KOPT-K1 (cell line): Measurements from ENCODE around the gene PCSK6.
"Not testable (repeated sequence)": the region's sequence is repeated elsewhere in the genome, so short reads cannot be mapped to it uniquely, and the experiment has no call there.

Experiments used
- H3K27ac ChIP-seq: fragments of 200-600 bp; sonication (generic); 2 replicates; pipeline ENCODE4 v1.5.1; 2016; ENCODE audit warnings: antibody characterized with exemption, mild to moderate bottlenecking, low read depth, low read length; ENCODE audit not compliant: poor library complexity, severe bottlenecking
- H3K36me3 ChIP-seq: fragments of 200-600 bp; sonication (generic); 2 replicates; pipeline ENCODE4 v1.5.1; 2017; ENCODE audit warnings: antibody characterized with exemption, mild to moderate bottlenecking, low read length, moderate library complexity; ENCODE audit not compliant: insufficient read depth
- H3K9me3 ChIP-seq: fragments of 200-600 bp; sonication (generic); 2 replicates; pipeline ENCODE4 v1.5.1; 2017; ENCODE audit warnings: antibody characterized with exemption, low read length, mild to moderate bottlenecking; ENCODE audit not compliant: insufficient read depth, poor library complexity, severe bottlenecking

The PCSK6 gene

DNA sequence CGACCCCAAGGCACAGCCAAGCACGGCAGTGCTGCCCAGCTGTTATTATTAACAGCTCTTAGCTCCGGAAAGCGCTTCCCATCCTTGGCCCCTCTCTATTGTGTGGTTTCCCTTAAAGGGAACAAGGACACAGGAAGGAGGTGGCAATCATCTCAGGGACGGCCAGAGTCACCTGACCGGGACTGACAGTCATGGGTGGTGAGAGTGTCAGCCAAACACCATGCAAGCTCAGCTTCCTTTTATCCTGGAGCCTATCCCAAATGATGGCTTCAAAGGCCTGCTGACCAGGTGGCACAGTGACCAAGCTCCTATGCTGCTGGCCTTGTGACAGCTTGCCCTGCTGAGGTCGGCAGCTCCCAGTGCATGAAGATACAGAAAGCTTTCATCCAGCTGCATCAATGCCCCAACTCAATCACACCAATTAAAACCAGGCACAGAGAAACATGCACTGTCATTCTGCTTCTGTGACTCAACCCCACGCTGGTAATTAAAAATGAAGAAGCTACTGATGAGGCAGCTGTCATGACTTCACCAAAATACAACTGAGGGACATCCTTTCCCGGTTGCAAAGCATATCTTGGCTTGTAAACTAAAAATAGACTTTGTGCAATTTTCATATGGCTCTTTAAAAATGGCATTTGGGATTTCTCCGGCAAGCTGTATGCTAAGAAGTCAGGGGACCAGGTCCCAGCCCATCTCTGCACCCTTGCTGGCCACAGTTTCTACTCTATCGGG is 34.0 kb downstream of the PCSK6 start:
- H3K27ac ChIP-seq: no peak overlapping the region
- no peaks in the 10 kb centered on the region for H3K36me3 ChIP-seq
- no peaks in the 10 kb centered on the region for H3K9me3 ChIP-seq

DNA sequence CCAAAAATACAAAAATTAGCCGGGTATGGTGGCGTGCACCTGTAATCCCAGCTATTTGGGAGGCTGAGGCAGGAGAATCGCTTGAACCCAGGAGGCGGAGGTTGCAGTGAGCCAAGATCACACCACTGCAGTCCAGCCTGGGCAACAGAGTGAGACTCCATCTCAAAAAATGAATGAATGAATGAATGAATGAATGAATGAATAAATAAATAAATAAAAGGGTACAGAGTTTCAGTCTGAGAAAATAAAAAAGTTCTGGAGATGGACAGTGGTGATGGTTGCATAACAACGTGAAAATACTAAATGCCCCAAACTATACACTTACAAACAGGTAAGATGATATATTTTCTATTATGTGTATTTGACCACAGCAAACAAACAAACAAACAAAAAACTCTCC is 34.7 kb downstream of the PCSK6 start:
- H3K27ac ChIP-seq, H3K36me3 ChIP-seq, H3K9me3 ChIP-seq: not testable (repeated sequence)

- Histone ChIP-seq H3K27ac (no peak overlapping the region), H3K9me3 (no peaks in the 10 kb centered on the region), H3K36me3 (no peaks in the 10 kb centered on the region)
These were observed 35.1 kb downstream of the PCSK6 start for GRCh38 chr15:101454365-101454764.

DNA sequence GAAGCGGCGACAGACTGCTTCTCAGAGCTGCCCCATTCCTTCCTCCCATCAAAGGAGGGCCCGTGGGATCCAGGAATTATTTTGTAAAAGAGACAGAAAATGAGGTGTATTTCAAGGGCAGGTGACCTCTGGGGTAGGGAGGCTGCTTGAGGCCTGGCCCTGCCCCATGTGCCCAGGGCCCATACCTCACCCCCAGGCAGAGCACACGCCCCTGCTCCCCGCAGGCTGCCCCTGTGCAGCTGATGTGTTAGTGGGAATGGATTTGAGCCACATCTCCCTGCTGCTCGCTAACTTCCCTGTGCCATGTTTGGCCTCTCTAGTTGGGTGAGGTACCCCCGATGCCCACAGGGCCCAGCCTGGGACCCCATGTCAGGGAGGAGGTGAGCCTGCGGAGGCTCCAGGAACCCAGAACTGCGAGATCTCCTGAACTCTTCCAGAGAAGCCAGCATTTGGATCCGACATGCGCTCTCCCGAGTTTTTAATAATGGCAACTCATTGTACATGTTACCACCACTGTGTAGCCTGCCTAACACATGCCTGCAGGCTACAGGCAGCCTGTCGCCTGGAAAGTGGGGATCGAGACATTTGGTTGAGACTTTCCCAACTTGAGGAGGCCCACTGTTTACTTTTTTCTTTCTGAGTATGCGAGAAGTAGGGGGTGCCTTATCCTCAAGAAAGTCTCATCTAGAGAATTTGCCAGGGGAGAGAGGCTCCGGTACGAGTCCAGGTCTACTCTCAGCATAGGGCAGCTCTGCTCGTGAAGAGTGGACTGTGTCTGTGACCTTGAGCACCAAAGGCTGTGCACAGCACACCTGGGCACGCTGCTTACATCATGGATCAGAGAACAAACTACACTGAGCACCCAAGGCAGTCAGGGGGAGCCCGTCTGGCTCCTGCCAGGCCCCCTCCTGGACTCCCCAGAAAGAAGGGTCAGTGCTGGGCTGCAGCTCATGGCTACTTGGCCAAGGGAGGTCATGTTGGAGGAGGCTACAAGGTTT is 36.1 kb downstream of the PCSK6 start:
- Histone ChIP-seq H3K27ac (no peak overlapping the region), H3K36me3 (no peaks in the 10 kb centered on the region), H3K9me3 (no peaks in the 10 kb centered on the region)

DNA sequence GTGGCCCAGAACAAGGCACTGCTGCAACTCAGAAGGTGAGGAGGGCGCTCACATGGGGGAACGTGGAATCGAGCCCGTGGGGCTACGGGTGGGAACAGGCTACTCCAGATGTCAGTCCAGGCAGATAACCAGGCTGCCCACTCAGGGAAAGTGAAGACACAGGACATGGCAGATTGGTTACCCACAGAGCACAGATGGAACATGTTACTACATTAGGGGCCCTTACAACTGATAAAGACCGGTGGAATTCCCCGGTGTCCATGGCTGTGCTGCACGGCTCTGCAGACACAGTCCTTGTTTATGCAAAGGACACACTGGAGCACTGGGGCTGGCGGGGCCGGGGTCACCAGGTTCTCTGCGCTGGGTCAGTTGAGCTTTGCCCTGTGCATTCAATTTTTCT is 36.9 kb downstream of the PCSK6 start:
- Histone ChIP-seq H3K36me3 (no peaks in the 10 kb centered on the region), H3K27ac (no peak overlapping the region), H3K9me3 (no peaks in the 10 kb centered on the region)

- H3K9me3 ChIP-seq: no peaks in the 10 kb centered on the region
- H3K27ac ChIP-seq: no peak overlapping the region
- no peaks in the 10 kb centered on the region for H3K36me3 ChIP-seq
These were observed 37.7 kb downstream of the PCSK6 start for GRCh38 chr15:101451846-101452245.

- H3K9me3 ChIP-seq: no peaks in the 10 kb centered on the region
- no peaks in the 10 kb centered on the region for H3K36me3 ChIP-seq
- no peak overlapping the region for H3K27ac ChIP-seq
These were observed 38.2 kb downstream of the PCSK6 start for GRCh38 chr15:101451266-101451799.

GRCh38 chr15:101450403-101451265 is 38.9 kb downstream of the PCSK6 start:
- Histone ChIP-seq H3K9me3 (no peaks in the 10 kb centered on the region), H3K36me3 (no peaks in the 10 kb centered on the region), H3K27ac (no peak overlapping the region)

DNA sequence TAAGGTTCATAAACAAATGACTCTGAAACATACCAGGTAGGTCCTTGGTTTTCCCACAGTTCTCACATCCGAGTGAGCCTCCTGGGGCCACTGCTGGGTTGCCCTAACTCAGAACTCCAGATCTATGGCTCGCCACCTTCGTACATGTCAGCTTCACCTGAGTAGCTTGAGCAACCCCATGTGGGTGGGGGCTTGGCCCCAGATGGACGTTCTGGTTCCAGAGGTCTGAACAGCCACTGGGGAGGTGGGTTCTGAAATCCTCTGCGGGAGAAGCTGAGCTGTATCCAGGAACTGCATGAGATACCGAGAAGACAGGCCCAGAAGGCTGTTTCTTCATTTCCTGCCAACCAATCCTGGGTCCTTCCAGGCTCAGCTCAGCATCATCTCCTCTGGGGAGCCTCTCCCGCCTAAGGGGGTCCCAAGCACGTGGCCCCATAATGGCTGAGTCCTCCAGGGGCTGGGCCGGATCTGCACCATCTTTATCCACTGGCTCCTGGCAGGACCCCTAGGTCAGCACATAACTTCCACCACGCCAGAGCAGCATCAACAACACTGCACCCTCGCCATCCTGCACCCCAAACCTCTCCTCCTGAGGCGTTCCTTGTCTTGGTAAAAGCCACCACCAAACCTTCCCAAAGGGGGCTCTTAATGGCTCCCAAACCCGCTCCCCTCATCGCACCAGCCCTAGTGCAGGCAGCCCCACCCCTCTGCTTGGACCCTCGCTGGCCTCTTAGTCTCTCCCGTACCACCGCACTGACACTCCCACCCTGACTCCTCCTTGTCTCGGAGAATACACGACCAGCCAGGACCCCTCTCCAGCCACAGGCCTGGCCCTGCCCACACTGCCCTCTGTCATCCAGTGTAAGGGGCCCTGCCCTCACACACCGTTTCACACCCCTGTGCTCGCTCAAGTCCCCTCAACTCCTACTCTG is 39.8 kb downstream of the PCSK6 start:
- H3K36me3 ChIP-seq: no peaks in the 10 kb centered on the region
- no peak overlapping the region for H3K27ac ChIP-seq
- H3K9me3 ChIP-seq: no peaks in the 10 kb centered on the region

DNA sequence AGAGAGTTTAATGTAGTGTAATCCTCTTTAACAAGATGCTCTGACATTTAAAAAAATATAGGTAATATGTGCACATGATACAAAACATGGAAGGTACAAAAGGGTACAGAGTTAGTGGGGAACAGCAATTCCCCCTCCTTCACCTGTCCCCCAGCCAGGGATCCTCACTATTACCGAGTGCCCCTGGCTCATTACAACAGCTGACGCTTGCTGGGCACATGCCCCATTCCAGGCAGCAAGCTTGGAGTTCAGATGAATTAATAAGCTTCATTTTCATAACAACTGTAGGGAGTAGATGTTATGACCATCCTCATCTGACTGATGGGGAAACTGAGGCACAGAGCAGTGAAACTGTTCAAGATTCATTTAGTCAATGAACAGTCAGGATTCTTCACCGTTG is 41.2 kb downstream of the PCSK6 start:
- Histone ChIP-seq H3K36me3 (no peaks in the 10 kb centered on the region), H3K27ac (no peak overlapping the region)

GRCh38 chr15:101447561-101448071 is 41.9 kb downstream of the PCSK6 start:
- H3K36me3 ChIP-seq: no peaks in the 10 kb centered on the region
- no peaks in the 10 kb centered on the region for H3K9me3 ChIP-seq
- H3K27ac ChIP-seq: no peak overlapping the region

More for the DNA sequence above, 41.2 kb downstream of the PCSK6 start:
- no peaks in the 10 kb centered on the region for H3K9me3 ChIP-seq

- H3K36me3 ChIP-seq: no peaks in the 10 kb centered on the region
- H3K27ac ChIP-seq: no peak overlapping the region
These were observed 42.4 kb downstream of the PCSK6 start for GRCh38 chr15:101447168-101447533.

GRCh38 chr15:101446518-101447167 is 42.9 kb downstream of the PCSK6 start:
- no peaks in the 10 kb centered on the region for H3K36me3 ChIP-seq
- no peaks in the 10 kb centered on the region for H3K9me3 ChIP-seq
- no peak overlapping the region for H3K27ac ChIP-seq

More at GRCh38 chr15:101447168-101447533, 42.4 kb downstream of the PCSK6 start:
- no peaks in the 10 kb centered on the region for H3K9me3 ChIP-seq
